Measurements from ENCODE around the gene CRPPA. TPM values are rescaled to one million over a fixed set of nuclear protein-coding genes. Genes with fewer than 3 reads are reported as not detected.
A peak's percentile ranks its signal among the peaks of the same experiment; 100 is the strongest.

Gene CRPPA
- 2.9 and 3.5 TPM in 2 replicates for total RNA-seq
- 0.58 and 0.64 TPM in 2 replicates for polyA plus RNA-seq
- 0.65 and 0.81 TPM in 2 replicates for polyA plus RNA-seq (2011; cell fraction: cytosol; rRNA removed)
- polyA plus RNA-seq (2011; cell fraction: nucleus; rRNA removed), result 1.6 and 2.1 TPM in 2 replicates
- polyA plus RNA-seq (2012), result 0.61 and 1.4 TPM in 2 replicates
- polyA minus RNA-seq, result 2.2 TPM in 2 replicates
- polyA minus RNA-seq (2011; cell fraction: cytosol; rRNA and poly(A)+ RNA removed), result not detected
- polyA minus RNA-seq (2011; cell fraction: nucleus; rRNA and poly(A)+ RNA removed), result 11.1 and 12.8 TPM in 2 replicates
- Bru-seq, nascent RNA, result percentile 57 among the genes with signal in this experiment
- percentile 42 among the genes with signal in this experiment for BruChase-seq, experiment 1, labeled RNA remaining after a 6-hour chase
- BruChase-seq, experiment 2, labeled RNA remaining after a 2-hour chase, result percentile 55 among the genes with signal in this experiment
- long read RNA-seq, full-length matches to known transcripts, result 1 of 4 reads
- long read RNA-seq, partial matches to known transcripts, result 0 of 4 reads
- long read RNA-seq, other reads (novel, unspliced or antisense), result 3 of 4 reads

DNA sequence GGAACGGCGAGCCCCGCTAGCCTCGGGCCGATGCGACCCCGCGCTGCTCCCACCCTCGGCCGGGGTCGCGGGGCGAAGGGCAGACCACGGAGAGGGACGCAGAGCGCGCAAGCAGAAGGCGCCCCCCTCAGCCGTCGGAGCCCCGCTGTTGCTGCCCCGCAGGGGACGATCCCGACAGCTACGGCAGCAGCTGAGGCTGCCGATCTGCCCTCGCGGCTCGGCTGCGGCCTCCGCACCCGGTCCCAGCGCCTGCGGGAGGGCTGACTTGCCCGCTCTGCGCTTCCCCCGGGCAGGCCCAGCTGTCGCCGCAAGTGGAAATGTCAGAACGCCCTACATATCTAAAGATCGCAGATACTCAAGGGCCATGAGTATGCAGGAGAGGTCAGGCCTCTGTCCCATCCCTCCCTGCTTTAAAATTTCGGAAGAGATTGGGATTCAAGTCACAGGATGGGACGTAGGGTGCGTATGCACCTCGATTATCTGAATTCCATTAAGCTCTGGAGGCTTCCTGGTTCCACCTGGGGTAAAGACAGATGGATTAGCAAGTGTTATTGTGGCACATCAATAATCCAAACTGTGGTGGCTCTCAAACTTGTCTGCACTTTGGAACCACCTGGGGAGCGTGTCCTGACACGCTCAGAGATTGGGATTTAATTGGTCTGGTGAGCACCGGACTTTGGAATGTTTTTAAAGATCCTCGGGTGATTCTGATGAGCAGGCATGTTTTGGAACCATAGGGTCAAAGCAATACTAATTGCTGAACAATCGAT lies at the start of gene CRPPA:
Gene CRPPA, minus strand, starts transcription at position 206 of the 770 bp plus-strand sequence. CDS start 216 bp downstream, outside the sequence.
- ChIA-PET CTCF (interaction anchor here (0.6 to 2.7 kb wide), 10 partner anchors 8 to 728 kb away, joined by 3 to 15 read pairs (median 4); no protein-coding TSS in a partner anchor), POLR2A (interaction anchor here (1.1 kb wide), 1 partner anchor 323 kb away, joined by 5 read pairs; no protein-coding TSS in a partner anchor)
- Histone ChIP-seq H3K27me3 (ENCODE audit: control insufficient read depth in 2 of 2, insufficient read depth in 2 of 2, low read length in 2 of 2) (no peaks in the 10 kb centered on the region), H3K27ac (ENCODE audit: insufficient read depth, low read depth, low read length) (peak within 1 kb of the TSS; percentile 82), H3K4me2 (ENCODE audit: insufficient read depth, low read length) (peak within 1 kb of the TSS; percentile 88), H3K9ac (replicated peaks; ENCODE audit: extremely low read depth, insufficient read depth, low read length) (peak within 1 kb of the TSS; percentile 93), H3K4me3 (replicated peaks in 1 of 3; ENCODE audit: insufficient read depth in 1 of 3, low read depth in 1 of 3, low read length in 3 of 3) (peak within 1 kb of the TSS; percentile 50 to 66 (median 54)), H2AFZ (ENCODE audit: low read depth, low read length) (peak within 1 kb of the TSS; percentile 92), H3K9me1 (replicated peaks; ENCODE audit: control insufficient read depth, extremely low read depth, insufficient read depth, low read length) (no peaks in the 10 kb centered on the region), H3K36me3 (ENCODE audit: control insufficient read depth in 2 of 2, extremely low read depth in 1 of 2, insufficient read depth in 2 of 2, low read length in 2 of 2) (no peaks in the 10 kb centered on the region), H3K79me2 (ENCODE audit: control insufficient read depth, insufficient read depth, low read length) (no peaks in the 10 kb centered on the region), H3K9me3 (replicated peaks; ENCODE audit: control insufficient read depth, insufficient read depth, low read length) (no peaks in the 10 kb centered on the region), H3K4me1 (ENCODE audit: control insufficient read depth, extremely low read depth, insufficient read depth, low read length) (peaks cover 13% of the 10 kb centered on the region), H4K20me1 (replicated peaks; ENCODE audit: control insufficient read depth, extremely low read depth, insufficient read depth, low read length) (no peaks in the 10 kb centered on the region)
- DNase-seq (ENCODE audit: low read depth, low spot score), result peak; percentile 56
- peak; percentile 37 for FAIRE-seq
- dilution Hi-C loops (cut with MboI; ENCODE audit: extremely low pct_ligation_motif_present, low sequenced_read_pairs) (no loop called here), intact Hi-C loops (cut with micrococcal nuclease) (loop anchor here (5.0 to 10.0 kb wide), 3 partner anchors 294 to 737 kb away; partner anchors contain the start of gene MEOX2)
- no TSS peak for BruUV-seq (replicated peaks)
- no peak for TF ChIP-seq JUN (IDR thresholded peaks at IDR 0.05; ENCODE audit: borderline replicate concordance, insufficient read depth, insufficient read length, low read depth)
- peak; percentile 10 for TF ChIP-seq POLR2A (IDR thresholded peaks at IDR 0.05; ENCODE audit: low read depth, low read length)

Data from endothelial cell of umbilical vein (primary cell).